Stimulated activated CD8-positive, alpha-beta memory T cell treated with anti-CD3 and anti-CD28 coated beads, Interleukin-2, amount 100 ng/mL, for 48 hours (primary cell): ENCODE data around the gene BPIFA1.

Source experiments
- DNase-seq, 2 donors: peaks; one replicate each; pipeline ENCODE4 v3.0.0-alpha.2; 2020; ENCODE audit warnings: low read depth in 2 of 2

Gene BPIFA1

GRCh38 chr20:33235696-33236095 is at the start of gene BPIFA1:
Gene BPIFA1, plus strand, starts transcription at chr20:33235996. Its CDS starts 1,716 bp downstream, at chr20:33237712.
- DNase-seq = no peak

- no peak for DNase-seq
These were observed 48.3 kb upstream of the BPIFA1 start for GRCh38 chr20:33187491-33187890.

- no peak for DNase-seq
These were observed 47.4 kb upstream of the BPIFA1 start for GRCh38 chr20:33188421-33188820.

GRCh38 chr20:33191484-33191883 is 44.3 kb upstream of the BPIFA1 start:
- no peak for DNase-seq

- DNase-seq = no peak
These were observed 43.8 kb upstream of the BPIFA1 start for GRCh38 chr20:33191955-33192354.

- no peak for DNase-seq
These were observed 42.8 kb upstream of the BPIFA1 start for GRCh38 chr20:33192912-33193501.

- DNase-seq = no peak
These were observed 36.8 kb upstream of the BPIFA1 start for GRCh38 chr20:33199026-33199425.

GRCh38 chr20:33202451-33202850 is 33.3 kb upstream of the BPIFA1 start:
- no peak for DNase-seq

- no peak for DNase-seq
These were observed 32.4 kb upstream of the BPIFA1 start for GRCh38 chr20:33203444-33203843.

- peak in 1 of 2 donors; percentile 17 for DNase-seq
These were observed 26.0 kb upstream of the BPIFA1 start for GRCh38 chr20:33209789-33210188.

GRCh38 chr20:33210371-33210770 is 25.4 kb upstream of the BPIFA1 start:
- DNase-seq = no peak

- no peak for DNase-seq
These were observed 23.9 kb upstream of the BPIFA1 start for GRCh38 chr20:33211817-33212424.

- no peak for DNase-seq
These were observed 18.7 kb upstream of the BPIFA1 start, which contains the start of gene BPIFA3 for GRCh38 chr20:33217052-33217451. Gene BPIFA3, plus strand, starts transcription at chr20:33217352. Its CDS starts 185 bp downstream, at chr20:33217537.

GRCh38 chr20:33224399-33224798 is 11.4 kb upstream of the BPIFA1 start:
- no peak for DNase-seq

GRCh38 chr20:33229843-33230242 is 6.0 kb upstream of the BPIFA1 start:
- DNase-seq = peak in 1 of 2 donors; percentile 2

- no peak for DNase-seq
These were observed 4.6 kb upstream of the BPIFA1 start for GRCh38 chr20:33231237-33231636.

- DNase-seq = no peak
These were observed 3.2 kb upstream of the BPIFA1 start for GRCh38 chr20:33232486-33233072.

GRCh38 chr20:33233129-33233774 is 2.5 kb upstream of the BPIFA1 start:
- DNase-seq = no peak

- DNase-seq = no peak
These were observed 1.7 kb upstream of the BPIFA1 start for GRCh38 chr20:33234050-33234449.

GRCh38 chr20:33236351-33236750 is 555 bp downstream of the BPIFA1 start:
- no peak for DNase-seq

GRCh38 chr20:33237989-33238388 is 2.2 kb downstream of the BPIFA1 start:
- DNase-seq = no peak

- DNase-seq = no peak
These were observed 3.6 kb downstream of the BPIFA1 start for GRCh38 chr20:33239418-33239817.
